GM19238 (cell line): ENCODE measurements around the gene PEX11G.

Source experiments
- DNase-seq: peaks from one replicate; pipeline ENCODE4 v3.0.0; 2011; ENCODE audit warnings: low spot score; ENCODE audit not compliant: insufficient read length

The PEX11G gene

DNA sequence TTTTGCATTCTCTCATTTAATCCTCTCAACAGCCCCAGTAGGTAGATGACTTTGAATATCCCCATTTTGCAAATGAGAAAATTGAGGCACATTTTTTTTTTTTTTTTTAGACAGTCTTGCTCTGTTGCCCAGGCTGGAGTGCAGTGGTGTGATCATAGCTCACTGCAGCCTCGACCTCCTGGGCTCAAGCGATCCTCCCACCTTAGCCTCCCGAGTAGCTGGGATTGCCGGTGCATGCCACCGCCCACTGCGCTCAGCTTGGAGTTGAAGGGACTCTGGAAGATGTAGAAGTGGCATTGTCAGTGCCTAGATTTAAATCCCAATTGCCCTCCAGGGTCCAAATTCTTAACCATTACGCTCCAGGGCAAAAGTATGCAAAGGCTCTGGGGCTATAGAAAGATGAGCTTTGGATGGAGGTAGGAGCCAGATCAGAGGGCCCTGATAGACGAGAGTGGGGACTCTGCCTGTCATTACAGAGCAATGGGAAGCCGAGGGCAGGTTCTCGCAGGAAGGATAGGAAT lies 32.8 kb upstream of the PEX11G start:
- DNase-seq, result no peak

DNA sequence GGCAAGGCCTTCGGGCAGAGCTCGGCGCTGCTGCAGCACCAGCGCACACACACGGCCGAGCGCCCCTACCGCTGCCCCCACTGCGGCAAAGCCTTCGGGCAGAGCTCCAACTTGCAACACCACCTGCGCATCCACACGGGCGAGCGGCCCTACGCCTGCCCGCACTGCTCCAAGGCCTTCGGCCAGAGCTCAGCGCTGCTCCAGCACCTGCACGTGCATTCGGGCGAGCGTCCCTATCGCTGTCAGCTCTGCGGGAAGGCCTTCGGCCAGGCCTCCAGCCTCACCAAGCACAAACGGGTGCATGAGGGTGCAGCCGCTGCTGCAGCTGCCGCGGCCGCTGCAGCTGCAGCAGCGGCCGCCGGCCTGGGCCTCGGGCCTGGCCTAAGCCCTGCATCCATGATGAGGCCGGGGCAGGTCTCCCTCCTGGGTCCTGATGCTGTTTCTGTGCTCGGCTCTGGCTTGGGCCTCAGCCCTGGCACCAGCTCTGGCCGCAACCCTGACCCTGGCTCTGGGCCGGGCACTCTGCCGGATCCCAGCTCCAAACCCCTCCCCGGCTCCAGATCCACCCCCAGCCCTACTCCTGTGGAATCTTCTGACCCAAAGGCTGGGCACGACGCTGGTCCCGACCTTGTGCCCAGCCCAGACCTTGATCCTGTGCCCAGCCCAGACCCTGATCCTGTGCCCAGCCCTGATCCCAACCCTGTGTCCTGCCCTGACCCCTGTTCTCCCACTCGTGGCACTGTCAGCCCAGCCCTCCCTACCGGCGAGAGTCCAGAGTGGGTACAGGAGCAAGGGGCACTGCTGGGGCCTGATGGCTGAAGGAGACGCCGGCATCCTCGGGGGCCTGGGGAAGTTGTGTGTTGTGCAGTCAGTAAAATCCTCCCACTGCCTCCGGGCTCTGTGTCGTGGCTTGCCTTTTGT lies 31.6 kb upstream of the PEX11G start:
- no peak for DNase-seq

DNA sequence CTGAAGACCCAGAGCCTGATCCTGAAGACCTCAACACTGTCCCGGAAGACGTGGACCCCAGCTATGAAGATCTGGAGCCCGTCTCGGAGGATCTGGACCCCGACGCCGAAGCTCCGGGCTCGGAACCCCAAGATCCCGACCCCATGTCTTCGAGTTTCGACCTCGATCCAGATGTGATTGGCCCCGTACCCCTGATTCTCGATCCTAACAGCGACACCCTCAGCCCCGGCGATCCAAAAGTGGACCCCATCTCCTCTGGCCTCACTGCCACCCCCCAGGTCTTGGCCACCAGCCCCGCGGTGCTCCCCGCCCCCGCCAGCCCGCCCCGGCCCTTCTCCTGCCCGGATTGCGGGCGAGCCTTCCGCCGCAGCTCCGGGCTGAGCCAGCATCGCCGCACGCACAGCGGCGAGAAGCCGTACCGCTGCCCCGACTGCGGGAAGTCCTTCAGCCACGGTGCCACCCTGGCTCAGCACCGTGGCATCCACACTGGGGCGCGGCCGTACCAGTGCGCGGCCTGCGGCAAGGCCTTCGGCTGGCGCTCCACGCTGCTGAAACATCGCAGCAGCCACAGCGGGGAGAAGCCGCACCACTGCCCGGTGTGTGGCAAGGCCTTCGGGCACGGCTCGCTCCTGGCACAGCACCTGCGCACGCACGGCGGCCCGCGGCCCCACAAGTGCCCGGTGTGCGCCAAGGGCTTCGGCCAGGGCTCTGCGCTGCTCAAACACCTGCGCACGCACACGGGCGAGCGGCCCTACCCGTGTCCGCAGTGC lies 30.7 kb upstream of the PEX11G start:
- no peak for DNase-seq

DNA sequence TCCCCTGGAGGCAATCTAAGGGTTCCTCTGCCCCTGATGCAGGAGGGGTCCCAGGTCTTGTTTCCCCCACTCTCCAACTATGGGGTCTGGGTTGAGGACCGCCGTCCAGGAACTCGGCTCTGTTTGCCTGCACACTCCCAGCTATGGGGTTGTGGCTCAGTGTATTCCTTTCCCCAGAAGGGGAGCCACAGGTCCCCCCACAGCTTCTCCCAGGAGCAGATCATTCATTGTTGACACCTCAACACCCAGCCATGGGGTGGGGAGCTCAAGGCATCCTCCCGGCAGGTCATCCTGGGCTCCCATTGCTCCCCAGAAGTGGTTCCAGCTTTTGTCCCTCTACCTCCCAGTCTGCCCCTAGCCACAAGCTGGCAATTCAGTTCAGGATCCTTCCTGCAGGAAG lies 28.0 kb upstream of the PEX11G start:
- DNase-seq, result no peak

DNA sequence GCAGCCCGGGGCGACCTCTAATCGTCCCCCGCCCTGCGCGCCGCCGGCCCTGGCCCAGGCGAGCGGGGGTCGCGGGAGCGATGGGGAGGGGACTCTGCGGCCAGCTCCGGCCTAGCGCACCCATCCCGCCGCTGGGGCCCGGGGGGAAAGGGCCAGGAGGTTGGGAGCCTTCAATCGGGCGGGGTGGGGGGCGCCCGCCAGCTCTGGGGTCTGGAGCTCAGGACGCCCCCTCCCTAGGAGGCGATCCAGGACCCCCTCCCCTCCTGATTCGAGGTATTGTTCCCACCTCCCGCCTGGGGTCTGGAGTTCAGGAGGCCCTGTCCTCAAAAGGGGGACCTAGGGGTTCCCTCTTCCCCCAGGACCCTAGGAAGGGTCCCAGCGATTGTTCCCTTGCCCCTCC lies 27.5 kb upstream of the PEX11G start:
- DNase-seq, result no peak

DNA sequence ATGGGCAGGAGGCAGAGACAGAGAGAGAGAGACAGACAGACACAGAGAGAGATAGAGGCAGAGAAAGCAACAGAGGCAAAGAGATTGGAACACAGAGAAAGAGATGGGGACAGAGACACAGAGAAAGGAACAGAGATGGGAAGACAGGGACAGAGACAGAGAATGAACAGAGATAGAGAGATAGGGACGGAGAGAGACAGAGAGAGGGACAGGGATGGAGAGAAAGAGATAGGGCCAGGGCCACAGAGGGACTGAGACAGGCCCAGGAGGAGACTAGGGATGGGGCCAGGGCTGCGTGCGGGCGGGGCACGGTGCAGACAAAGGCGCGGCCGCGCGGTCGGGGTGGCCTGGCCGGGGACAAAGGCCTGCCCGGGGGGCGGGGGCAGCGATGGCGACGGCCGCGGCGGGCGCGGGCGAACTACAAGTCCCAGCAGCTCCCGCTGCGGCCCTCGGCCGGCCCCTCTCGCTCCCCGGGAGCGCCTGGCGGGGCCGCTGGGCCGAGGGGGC lies 26.9 kb upstream of the PEX11G start, which contains the start of gene ZNF358:
TSS of gene ZNF358 (plus strand) at position 459 of the 507 bp plus-strand sequence. CDS start 3,140 bp downstream, outside the sequence.
- DNase-seq, result peak; percentile 88

DNA sequence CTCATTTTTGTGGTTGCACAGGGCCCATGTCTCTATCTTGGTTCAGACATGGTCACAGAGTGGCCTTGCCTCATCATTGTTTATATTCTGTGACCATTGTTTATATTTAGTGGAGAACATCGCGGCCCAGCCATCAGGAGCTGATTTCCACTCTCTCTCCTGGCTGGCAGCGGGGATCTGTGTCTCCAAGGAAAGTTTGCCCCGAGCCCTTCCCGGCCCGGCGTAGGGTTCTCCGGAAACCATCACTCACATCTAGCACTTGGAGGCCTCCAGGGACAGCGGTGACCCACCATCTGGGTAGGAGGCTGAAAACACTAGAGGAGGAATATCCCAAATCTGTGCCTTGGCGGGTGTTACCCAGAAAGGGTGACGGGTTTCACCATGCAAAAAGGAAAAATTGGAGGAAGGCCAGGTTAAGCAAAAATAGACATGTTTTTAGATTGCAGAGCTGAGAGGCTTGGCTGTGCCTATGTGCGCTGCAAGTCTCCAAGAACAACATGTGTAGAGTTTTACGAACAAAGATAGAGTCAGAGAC lies 26.3 kb upstream of the PEX11G start:
- no peak for DNase-seq

DNA sequence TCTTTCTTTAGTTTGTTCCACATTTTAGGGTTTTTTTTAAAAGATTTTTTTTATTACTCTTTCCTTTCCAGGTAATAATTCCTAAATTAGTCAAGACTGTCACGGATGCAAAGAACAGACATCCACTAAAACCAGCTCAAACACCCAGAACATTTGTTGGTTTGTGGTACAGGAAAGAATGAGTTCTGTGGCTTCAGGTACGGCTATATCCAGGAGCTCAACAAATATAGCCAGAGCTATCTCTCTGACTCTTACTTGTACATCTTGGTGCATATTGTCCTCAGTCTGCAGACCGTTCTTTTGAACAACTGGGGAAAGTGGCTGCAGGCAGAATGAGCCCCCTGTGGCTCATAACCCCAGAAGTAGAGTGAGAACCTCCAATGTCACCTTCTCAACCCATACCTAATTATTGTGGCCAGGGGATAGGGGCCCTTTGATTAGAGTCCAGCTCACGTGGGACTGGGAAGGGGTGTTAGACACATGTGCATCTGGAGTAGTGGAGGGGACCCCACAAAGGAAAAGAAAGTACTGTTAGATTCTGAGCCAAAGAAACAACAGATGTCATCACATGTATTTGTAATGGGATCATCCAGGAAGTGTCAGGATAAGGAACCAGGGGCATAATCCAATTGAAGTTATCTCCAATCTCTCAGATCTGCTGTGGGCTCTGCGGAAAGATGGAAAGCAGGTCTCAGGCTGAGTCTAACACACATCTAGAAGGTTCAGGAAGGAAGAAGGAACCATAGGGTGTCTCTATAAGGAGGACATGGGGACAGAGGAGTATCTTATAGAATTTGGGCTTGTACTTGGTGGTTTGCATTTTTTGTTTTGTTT lies 25.2 kb upstream of the PEX11G start:
- no peak for DNase-seq

DNA sequence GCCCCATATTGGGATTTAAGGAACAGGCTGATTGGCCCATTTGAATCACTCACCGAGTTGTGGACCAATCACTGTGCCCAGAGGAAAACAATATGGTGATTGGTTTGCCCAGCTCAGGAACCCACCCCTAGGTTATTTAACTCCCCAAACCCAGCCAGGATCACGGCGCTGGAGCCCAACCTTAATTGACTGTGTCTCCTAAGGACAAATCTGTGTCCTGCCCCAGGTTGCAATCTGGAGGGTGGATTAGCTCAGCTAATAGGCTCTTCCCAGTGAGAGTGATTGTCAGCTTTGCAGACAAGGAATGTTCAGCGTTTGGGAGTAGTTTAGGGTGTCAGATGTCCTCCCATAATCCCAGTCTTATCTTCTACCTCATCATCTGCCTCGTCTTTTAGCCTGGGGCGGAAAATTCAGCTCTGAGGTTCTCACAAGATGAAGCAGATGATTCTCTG lies 23.6 kb upstream of the PEX11G start:
- no peak for DNase-seq

DNA sequence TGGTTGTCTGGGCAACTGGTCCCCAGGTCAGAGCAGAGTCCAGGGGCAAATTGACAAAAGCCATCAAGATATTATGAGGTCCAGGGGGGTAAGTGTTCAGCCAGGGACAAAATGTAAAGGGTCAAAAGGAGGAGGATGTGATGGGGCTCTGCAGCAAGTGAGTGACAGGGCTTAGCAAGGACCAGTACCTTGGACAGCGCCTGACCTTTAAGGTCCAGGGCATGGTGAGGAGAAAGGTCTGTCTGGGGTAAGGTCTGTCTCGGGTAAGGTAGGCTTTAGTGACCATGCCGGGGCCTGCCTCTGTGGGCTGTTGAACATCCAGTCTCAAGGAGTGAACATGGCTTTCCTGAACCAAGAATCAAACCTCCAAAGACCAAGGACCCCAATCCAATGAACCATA lies 20.8 kb upstream of the PEX11G start:
- DNase-seq, result no peak

DNA sequence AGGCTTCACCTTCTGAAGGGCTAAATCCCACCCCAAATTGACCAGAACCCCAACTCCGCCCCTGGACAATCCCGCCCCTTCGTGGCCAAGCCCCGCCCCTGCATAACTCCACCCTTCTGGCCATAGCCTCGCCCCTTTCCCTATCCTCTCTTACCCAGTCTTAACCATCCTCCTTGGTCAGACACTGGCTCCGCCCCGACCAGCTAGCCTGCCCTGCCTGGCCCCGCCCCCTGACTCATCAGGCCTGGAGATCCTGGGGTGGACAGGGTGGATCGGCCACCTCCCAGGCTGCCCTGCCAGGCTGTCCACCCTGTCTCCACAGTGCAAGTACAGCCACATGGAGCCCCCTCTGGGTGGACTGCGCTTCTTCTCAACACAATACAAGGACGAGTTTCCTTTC lies 19.0 kb upstream of the PEX11G start:
- DNase-seq, result no peak

DNA sequence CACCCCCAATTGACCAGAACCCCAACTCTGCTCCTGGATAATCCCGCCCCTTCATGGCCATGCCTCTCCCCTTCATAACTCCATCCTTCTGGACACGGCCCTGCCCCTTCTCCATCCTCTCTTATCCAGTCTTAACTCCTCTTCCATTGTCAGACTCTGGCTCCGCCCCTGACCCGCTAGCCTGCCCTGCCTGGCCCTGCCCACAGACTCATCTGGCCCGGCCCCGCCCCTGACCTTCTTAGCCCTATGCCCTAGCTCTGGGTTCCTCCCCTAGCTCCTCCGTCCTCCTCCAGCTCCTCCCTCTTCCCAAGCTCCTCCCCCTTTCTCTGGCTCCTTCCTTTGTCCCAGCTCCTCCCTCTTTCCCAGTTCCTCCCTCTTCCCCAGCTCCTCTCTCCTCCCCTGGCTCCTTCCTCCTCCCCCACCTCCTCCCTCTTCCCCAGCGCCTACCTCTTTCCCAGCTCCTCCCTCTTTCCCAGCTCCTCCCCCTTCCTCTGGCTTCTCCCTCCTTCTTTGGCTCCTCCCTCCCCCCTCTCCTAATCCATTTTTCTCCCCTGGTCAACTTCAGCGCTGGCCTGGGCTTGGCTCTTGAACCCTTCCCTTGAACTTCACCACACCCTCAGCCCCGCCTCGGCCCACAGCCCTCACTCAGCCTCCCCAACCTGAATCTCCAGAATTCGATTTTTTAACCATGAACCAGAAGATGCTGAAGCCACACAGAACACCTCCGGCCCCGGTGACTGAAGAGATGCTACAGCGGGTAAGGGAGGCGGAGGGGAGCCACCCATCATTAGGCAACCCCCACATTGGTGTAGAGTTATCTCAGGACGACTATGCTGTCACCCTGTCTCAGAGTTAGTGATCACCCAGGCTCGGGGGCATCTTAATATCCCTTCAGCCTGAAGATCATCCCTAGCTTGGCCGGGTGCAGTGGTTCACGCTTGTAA lies 17.8 kb upstream of the PEX11G start:
- DNase-seq, result no peak

DNA sequence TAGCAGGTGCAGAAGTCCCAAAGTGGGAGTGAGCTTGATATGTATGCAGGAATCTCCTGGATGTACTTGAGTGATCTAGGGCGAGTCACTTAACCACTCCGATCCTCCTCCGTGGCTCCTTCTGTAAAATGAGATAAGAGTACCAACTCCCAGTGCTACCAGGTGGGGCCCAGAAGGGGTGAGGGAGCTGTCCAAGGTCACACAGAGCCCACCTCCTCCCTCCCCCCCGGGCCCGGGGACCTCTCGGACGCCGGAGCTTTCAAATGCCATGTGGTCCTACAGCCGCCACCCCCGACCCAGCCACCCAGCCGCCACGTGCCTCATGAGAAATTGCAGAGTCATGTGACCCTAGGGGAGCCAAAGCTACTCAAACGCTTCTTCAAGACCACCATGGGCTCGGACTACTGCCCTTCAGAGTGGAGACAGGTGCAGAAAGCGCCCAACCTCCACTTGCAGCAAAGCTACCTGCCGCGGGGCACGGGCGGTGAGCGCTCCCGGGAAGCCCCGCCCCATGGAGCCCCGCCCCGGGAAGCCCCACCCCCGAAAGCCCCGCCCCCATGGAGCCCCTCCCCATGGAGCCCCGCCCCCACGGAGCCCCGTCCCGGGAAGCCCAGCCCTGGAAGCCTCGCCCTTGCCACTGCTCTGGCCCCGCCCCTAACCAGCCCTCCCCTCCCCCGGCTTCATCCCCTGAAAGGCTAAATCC lies 17.0 kb upstream of the PEX11G start:
- no peak for DNase-seq

DNA sequence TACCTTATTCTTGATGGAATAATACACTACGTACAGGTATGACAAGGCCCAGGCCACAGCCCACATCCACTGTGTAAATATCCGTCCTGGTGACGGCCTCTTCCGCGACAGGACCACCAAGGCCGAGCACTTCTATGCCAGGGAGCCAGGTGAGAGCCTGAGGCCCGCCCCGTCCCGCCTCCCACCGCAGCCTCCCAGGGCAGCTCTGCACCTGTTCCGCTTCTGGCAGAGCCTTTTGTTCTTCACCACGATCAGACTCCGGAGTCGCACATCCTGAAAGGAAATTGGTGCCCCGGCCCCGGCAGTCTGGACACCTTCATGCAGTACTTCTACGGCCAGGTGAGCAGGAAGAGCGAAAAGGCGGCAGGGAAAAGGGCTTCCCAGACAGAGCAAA lies 16.4 kb upstream of the PEX11G start:
- no peak for DNase-seq

DNA sequence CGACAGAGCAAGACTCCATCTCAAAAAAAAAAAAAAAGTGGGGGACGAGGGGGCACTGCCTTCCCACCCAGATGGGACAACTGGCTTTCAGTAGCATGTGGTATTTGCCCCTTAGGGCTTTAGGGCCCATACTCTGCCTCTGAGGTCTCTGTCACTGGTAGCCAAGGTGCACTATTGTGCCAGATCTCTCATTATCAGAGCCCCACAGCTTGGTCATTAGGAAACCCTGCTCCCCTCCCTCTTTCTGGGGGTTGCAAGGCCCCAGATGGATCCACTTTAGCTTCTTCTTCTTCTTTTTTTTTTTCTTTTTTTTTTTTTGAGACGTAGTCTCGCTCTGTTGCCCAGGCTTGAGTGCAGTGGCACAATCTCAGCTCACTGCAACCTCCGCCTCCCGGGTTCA lies 15.8 kb upstream of the PEX11G start:
- DNase-seq, result no peak

DNA sequence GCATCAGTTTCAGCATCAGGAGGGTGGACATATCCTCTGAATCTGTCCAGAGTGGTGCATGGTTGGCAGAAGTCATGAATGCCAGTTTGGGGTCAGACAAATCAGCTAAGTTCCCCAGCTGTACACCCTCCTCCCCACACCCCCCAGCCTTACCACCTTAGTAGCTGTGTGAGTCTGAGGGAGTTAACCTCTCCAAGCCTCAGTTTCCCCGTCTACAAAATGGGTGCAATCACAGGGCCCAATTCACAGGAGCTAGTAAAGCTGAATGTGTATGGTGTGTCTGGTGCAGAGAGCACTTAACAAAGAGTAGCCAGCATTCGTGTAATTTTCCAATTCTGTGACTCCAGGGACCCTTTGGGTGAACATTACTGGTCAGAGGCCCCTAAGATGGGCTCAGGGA lies 13.7 kb upstream of the PEX11G start:
- DNase-seq, result no peak

DNA sequence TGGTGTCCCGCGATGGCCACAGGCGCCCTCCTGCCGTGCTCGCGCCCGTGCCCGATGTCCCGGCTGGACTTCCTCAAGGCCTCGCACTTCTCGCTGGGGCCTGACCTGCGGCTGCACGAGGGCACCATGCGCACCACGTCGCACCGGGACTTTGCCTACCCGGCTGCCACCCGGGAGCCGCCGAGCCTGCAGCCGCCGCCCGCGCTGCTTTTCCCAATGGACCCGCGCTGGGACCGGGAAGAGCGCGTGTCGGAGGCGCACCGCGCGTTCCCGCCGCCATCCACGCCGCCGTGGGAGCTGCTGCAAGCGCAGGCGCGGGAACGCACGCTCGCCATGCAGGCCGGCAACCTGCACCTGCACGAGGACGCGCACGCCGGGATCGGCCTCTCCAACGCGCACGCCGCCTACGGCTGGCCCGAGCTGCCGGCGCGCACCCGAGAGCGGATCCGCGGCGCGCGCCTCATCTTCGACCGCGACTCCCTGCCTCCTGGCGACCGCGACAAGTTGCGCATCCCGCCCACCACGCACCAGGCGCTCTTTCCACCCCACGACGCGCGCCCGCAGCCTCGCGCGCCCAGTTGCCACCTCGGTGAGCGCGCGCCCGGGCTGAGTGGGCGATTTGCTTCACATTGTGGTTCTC lies 12.1 kb upstream of the PEX11G start:
- DNase-seq, result no peak

DNA sequence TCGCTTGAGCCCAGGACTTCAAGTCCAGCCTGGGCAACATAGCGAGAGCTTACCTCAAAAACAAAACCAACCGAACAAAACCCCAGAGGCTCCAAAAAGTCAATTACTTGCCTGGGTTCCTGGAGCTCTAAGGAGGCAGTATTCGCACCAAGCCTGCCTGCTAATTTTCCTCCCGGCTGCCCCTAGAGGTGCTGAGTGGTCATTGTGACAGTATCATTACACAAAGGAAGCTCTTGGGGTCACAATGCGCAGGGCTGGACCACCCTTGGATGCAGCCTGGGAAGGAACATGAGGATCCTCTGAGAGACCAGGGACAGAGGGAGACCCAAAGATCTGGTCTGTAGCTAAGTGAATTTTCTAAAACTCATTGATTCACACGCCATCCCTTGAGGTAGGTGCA lies 8.5 kb upstream of the PEX11G start:
- DNase-seq, result no peak
